ENCODE results near the gene HBA2. TPM values are rescaled to one million over a fixed set of nuclear protein-coding genes. Genes with fewer than 3 reads are reported as not detected.
A peak's percentile ranks its signal among the peaks of the same experiment; 100 is the strongest.
"Not testable (repeated sequence)": the region's sequence is repeated elsewhere in the genome, so short reads cannot be mapped to it uniquely, and the experiment has no call there.

HBA2 gene
- total and polyA plus RNA-seq, 12 donors: 1.9 to 1,723 (median 36.9) TPM; not detected in 2

- no peak for TF ChIP-seq CTCF (IDR thresholded peaks at IDR 0.05)
- WGBS, 4 donors: 2 to 6% (median 2%) methylated on average over 9 to 53 of the region's 59 CpGs
- peak in 2 of 7 donors; percentile 5 to 26 for DNase-seq
- no peaks in the 10 kb centered on the region for H3K36me3 ChIP-seq (replicated peaks in 1 of 2)
- H3K4me3 ChIP-seq: peak overlapping the region in 1 of 4 donors; percentile 56
- intact Hi-C loops (cut with DNase I): no loop called here
- peaks cover 6 to 10% of the 10 kb centered on the region in 2 donors for H3K4me1 ChIP-seq (replicated peaks in 1 of 2)
- H3K9me3 ChIP-seq (replicated peaks in 1 of 3): no peaks in the 10 kb centered on the region
- H3K27me3 ChIP-seq: peaks cover 5% of the 10 kb centered on the region
- H3K27ac ChIP-seq: no peak overlapping the region
Measured at GRCh38 chr16:154217-155030, 18.3 kb upstream of the HBA2 start.

- no peak for DNase-seq
- Histone ChIP-seq H3K4me1 (replicated peaks in 1 of 2) (peaks cover 6 to 10% of the 10 kb centered on the region in 2 donors), H3K27ac (no peak overlapping the region), H3K27me3 (peaks cover 5% of the 10 kb centered on the region), H3K4me3 (peak overlapping the region in 1 of 4 donors; percentile 56), H3K9me3 (replicated peaks in 1 of 3) (no peaks in the 10 kb centered on the region), H3K36me3 (replicated peaks in 1 of 2) (no peaks in the 10 kb centered on the region)
- 64 to 69% (median 67%) methylated on average over 7 of the region's 7 CpGs for WGBS, 4 donors
- intact Hi-C loops (cut with DNase I): no loop called here
- TF ChIP-seq POLR2A (IDR thresholded peaks at IDR 0.05) (no peak), CTCF (IDR thresholded peaks at IDR 0.05) (no peak)
Measured at GRCh38 chr16:155031-155398, 17.7 kb upstream of the HBA2 start.

GRCh38 chr16:159136-159849, 13.4 kb upstream of the HBA2 start:
- DNase-seq: no peak
- Histone ChIP-seq H3K36me3 (replicated peaks in 1 of 2) (no peaks in the 10 kb centered on the region), H3K27ac (no peak overlapping the region), H3K27me3 (peaks cover 5% of the 10 kb centered on the region), H3K4me1 (replicated peaks in 1 of 2) (peaks cover 5 to 9% of the 10 kb centered on the region in 2 donors), H3K9me3 (replicated peaks in 1 of 3) (no peaks in the 10 kb centered on the region), H3K4me3 (no peak overlapping the region)
- TF ChIP-seq CTCF (IDR thresholded peaks at IDR 0.05) (no peak), POLR2A (IDR thresholded peaks at IDR 0.05) (no peak)
- 44 to 62% (median 58%) methylated on average over 6 of the region's 6 CpGs for WGBS, 4 donors
- intact Hi-C loops (cut with DNase I): no loop called here

GRCh38 chr16:160242-160641, 12.4 kb upstream of the HBA2 start:
- DNase-seq; H3K27ac ChIP-seq; H3K27me3 ChIP-seq; H3K4me3 ChIP-seq; intact Hi-C loops (cut with DNase I); H3K36me3 ChIP-seq (replicated peaks in 1 of 2); H3K4me1 ChIP-seq (replicated peaks in 1 of 2); H3K9me3 ChIP-seq (replicated peaks in 1 of 3): not testable (repeated sequence)
- WGBS, 4 donors: 62 to 78% (median 65%) methylated on average over 6 to 20 of the region's 20 CpGs; no CpG with 5 or more reads in 1 of the 4 donors
